Gastrocnemius medialis (tissue), 4 donors: ENCODE measurements around the gene MACROD2. TPM values are rescaled to one million over a fixed set of nuclear protein-coding genes. Genes with fewer than 3 reads are reported as not detected.

Source experiments
- ATAC-seq, 2 donors: fragments of 150-250 bp; one replicate each; pipeline ENCODE4 v1.9.1; 2016
- DNase-seq, 2 donors: peaks; one replicate each; pipeline ENCODE4 v3.0.0-alpha.2; 2019
- H3K27ac ChIP-seq, 4 donors: fragments of 200-600 bp; sonication (generic); 1 replicate in 1 of 4; 2 replicates in 3 of 4; pipeline ENCODE4 v1.5.1; 2016 to 2018; ENCODE audit warnings: mild to moderate bottlenecking in 2 of 4, moderate library complexity in 1 of 4
- H3K27me3 ChIP-seq, 3 donors: fragments of 200-600 bp; sonication (generic) in 2 of 3; 1 replicate in 1 of 3; 2 replicates in 2 of 3; pipeline versions ENCODE4 v1.5.1 to v1.6.0; 2016 to 2019; ENCODE audit warnings: mild to moderate bottlenecking in 1 of 3, moderate library complexity in 1 of 3
- H3K36me3 ChIP-seq, 2 donors: fragments of 200-600 bp; sonication (generic) in 1 of 2; one replicate each; pipeline ENCODE4 v1.5.1; 2017 to 2018
- H3K4me1 ChIP-seq, 2 donors: fragments of 200-600 bp; sonication (generic) in 1 of 2; one replicate each; pipeline ENCODE4 v1.5.1; 2016 to 2017; ENCODE audit warnings: mild to moderate bottlenecking in 2 of 2
- H3K4me3 ChIP-seq, 4 donors: fragments of 200-600 bp; sonication (generic) in 3 of 4; 1 replicate in 1 of 4; 2 replicates in 3 of 4; pipeline ENCODE4 v1.5.1; 2016 to 2019; ENCODE audit warnings: mild to moderate bottlenecking in 2 of 4
- H3K9me3 ChIP-seq, 3 donors: fragments of 200-600 bp; sonication (generic) in 2 of 3; 1 replicate in 1 of 3; 2 replicates in 2 of 3; pipeline ENCODE4 v1.5.1; 2016 to 2019
- POLR2A ChIP-seq, 2 donors: fragments of 450-650 bp; IDR thresholded peaks; one replicate each; pipeline ENCODE4 v1.6.1; 2017; ENCODE audit warnings: antibody characterized with exemption in 2 of 2, mild to moderate bottlenecking in 2 of 2, moderate library complexity in 2 of 2
- in situ Hi-C, 4 donors: fragments of 200-750 bp; cut with MboI; loops; one replicate each; pipeline versions ENCODE4 v1.15.0 to v1.8.0; 2017; ENCODE audit warnings: low sequenced_read_pairs in 4 of 4
- intact Hi-C: fragments of 100-400 bp; cut with DNase I; formaldehyde crosslinking; loops from one replicate; pipeline ENCODE4 v1.15.1; 2023; ENCODE audit warnings: low total_unique reads
- total RNA-seq, 4 donors: library from RNA; depleted of rRNA; stranded (reverse); fragments of >200 nt; gene quantifications; one replicate each; pipeline versions ENCODE4 v1.1.0 to v1.2.3, GENCODE V29; 2016
- TF ChIP-seq, protein P1 (sequence below), 5 experiments: fragments of 450-650 bp in 3 of 5; fragments of 200-600 bp in 2 of 5; sonication (generic) in 2 of 5; IDR thresholded peaks in 4 of 5; conservative IDR thresholded peaks in 1 of 5; 1 replicate in 4 of 5; 2 replicates in 1 of 5; pipeline ENCODE4 v1.5.1; 2016 to 2019; ENCODE audit warnings: antibody characterized with exemption in 5 of 5, mild to moderate bottlenecking in 3 of 5, moderate library complexity in 3 of 5

The MACROD2 gene
- total RNA-seq, 4 donors from 2014 or later: 1.8 to 10.2 (median 3.6) TPM

- in situ Hi-C loops (no loop called here), intact Hi-C loops (no loop called here)
- H3K4me3 ChIP-seq: no peak overlapping the region
- no peaks in the 10 kb centered on the region for H3K27me3 ChIP-seq
- no peak for DNase-seq
- no peaks in the 10 kb centered on the region for H3K9me3 ChIP-seq
- H3K27ac ChIP-seq: no peak overlapping the region
- ATAC-seq: no peak
- no peak for TF ChIP-seq POLR2A (IDR thresholded peaks at IDR 0.05)
- TF ChIP-seq, protein P1, sequence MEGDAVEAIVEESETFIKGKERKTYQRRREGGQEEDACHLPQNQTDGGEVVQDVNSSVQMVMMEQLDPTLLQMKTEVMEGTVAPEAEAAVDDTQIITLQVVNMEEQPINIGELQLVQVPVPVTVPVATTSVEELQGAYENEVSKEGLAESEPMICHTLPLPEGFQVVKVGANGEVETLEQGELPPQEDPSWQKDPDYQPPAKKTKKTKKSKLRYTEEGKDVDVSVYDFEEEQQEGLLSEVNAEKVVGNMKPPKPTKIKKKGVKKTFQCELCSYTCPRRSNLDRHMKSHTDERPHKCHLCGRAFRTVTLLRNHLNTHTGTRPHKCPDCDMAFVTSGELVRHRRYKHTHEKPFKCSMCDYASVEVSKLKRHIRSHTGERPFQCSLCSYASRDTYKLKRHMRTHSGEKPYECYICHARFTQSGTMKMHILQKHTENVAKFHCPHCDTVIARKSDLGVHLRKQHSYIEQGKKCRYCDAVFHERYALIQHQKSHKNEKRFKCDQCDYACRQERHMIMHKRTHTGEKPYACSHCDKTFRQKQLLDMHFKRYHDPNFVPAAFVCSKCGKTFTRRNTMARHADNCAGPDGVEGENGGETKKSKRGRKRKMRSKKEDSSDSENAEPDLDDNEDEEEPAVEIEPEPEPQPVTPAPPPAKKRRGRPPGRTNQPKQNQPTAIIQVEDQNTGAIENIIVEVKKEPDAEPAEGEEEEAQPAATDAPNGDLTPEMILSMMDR (IDR thresholded peaks at IDR 0.05 in 4 of 5, conservative IDR thresholded peaks at IDR 0.05 in 1 of 5): no peak
- no peaks in the 10 kb centered on the region for H3K4me1 ChIP-seq
- no peaks in the 10 kb centered on the region for H3K36me3 ChIP-seq
Observed at GRCh38 chr20:16100111-16100510, 2104.8 kb downstream of the MACROD2 start.

GRCh38 chr20:16100767-16101166 lies 2105.5 kb downstream of the MACROD2 start:
- ATAC-seq (no peak), DNase-seq (no peak)
- Histone ChIP-seq H3K27ac (no peak overlapping the region), H3K27me3 (no peaks in the 10 kb centered on the region), H3K9me3 (no peaks in the 10 kb centered on the region), H3K4me1 (no peaks in the 10 kb centered on the region), H3K36me3 (no peaks in the 10 kb centered on the region), H3K4me3 (no peak overlapping the region)
- intact Hi-C loops: no loop called here
- TF ChIP-seq, protein P1 (IDR thresholded peaks at IDR 0.05 in 4 of 5, conservative IDR thresholded peaks at IDR 0.05 in 1 of 5): no peak
- TF ChIP-seq POLR2A (IDR thresholded peaks at IDR 0.05): no peak
- in situ Hi-C loops: no loop called here

Other genes starting within 250 kb of the MACROD2 start
- gene ESF1, start 210.6 kb upstream of the MACROD2 start, total RNA-seq: 10 to 100 TPM in 3 of 4 donors, 1 to 10 TPM in 1; 8.6 to 12.2 (median 10.8) TPM
- 10 to 100 TPM; 14.5 to 33.6 (median 16.8) TPM for gene NDUFAF5, start 210.5 kb upstream of the MACROD2 start, total RNA-seq
- gene SEL1L2, start 4.9 kb upstream of the MACROD2 start, total RNA-seq: under 1 TPM in 1 of 4 donors, not detected in 3; 0.71 TPM